Activated CD4-positive, alpha-beta T cell treated with anti-CD3 and anti-CD28 coated beads for 24 hours (primary cell): Measurements from ENCODE around the gene RAB10.
A peak's percentile ranks its signal among the peaks of the same experiment; 100 is the strongest.
"Not testable (repeated sequence)": the region's sequence is repeated elsewhere in the genome, so short reads cannot be mapped to it uniquely, and the experiment has no call there.

Experiments
- DNase-seq, 2 donors: peaks; one replicate each; pipeline ENCODE4 v3.0.0-alpha.2; 2020; ENCODE audit warnings: low read depth in 2 of 2

Gene RAB10

GRCh38 chr2:26088931-26089330, 55.0 kb downstream of the RAB10 start:
- DNase-seq, result not testable (repeated sequence)

GRCh38 chr2:26089337-26089736, 55.5 kb downstream of the RAB10 start:
- no peak for DNase-seq

DNA sequence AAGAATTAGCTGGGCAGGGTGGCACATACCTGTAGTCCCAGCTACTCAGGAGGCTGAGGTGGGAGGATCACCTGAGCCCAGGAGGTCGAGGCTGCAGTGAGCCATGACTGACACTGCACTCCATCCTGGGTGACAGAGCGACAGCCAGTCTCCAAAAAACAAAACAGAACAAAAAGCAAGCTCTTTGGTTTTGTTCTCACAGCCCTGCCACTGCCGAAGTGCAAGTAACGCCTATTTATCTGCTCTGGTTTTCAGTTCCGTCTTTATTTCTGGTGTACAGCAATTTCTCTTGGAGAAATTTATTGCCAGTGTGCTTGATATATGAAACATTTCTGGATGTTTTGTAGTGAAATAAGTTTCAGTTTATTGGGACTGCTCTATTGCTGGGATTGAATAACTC, 61.9 kb downstream of the RAB10 start:
- no peak for DNase-seq

DNA sequence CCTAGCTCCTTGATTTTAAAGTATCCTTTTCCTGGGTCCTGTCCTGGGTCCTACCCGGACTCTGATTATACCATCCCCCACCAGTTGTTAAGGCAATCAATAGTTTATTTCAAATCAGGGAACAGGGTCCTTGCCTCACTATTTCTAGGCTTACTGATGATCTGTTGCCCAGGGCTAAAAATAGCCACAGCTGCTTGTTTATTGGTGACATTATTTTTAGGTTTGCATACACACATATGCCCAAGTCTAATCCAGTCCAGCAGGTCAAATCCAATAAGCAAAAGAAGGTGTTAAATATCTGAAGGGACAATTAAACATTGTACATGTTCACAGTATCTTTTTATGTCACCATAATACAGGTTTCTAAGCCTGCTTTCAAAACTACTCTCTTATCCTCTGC, 66.0 kb downstream of the RAB10 start:
- DNase-seq, result no peak

DNA sequence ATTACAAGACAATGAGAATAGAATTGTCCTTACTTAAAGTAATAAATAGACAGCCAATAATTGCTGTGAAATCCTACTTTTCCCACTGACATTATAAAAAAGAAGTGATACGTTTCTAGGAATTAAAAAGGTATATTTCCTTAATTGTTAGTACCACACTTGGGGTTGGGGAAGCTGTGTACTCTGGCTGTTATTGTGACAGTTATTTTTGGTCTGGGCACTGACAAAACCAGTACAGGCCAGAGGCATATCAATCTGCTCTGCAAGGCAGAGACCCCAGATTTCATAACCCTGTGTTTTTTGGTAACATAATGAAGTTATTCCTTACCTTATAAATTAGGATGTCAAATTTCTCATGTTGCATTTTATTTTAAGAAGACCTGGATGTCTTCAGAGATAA, 66.5 kb downstream of the RAB10 start:
- no peak for DNase-seq

DNA sequence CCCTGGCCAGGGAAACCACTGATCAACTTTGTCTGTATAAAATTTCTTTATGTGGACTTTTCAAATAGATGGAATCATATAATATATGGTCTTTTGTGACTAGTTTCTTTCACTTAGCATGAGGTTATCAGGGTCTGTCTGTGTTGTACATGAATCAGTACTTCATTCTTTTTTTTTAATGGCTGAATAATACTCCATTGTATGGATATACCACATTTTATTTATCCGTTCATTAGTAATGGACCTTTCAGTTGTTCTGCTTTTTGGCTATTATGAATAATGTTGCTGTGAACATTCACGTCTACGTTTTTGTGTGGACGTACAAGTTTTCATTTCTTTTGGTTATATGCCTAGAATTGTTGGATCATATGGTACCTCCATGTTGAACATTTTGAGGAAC, 69.9 kb downstream of the RAB10 start:
- DNase-seq, result no peak

- DNase-seq, result not testable (repeated sequence)
Measured at GRCh38 chr2:26108701-26109100, 74.8 kb downstream of the RAB10 start.

DNA sequence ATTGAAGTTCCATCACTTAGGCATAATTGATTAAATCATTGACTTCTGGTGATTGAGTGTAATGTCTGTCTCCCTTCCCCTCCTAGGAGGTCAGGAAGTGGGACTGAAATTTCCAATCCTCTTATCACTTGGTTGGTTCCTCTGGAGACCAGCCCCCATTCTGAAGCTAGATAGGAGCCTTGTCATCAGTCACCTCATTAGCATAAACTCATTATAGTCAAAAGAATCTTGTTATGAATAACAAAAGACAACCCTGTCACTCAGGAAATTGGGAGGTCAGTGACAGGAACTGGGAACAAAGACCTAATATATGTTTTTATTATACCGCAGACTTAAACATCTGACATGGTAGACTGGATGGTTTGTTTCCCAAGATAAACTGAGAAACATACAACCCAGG, 78.3 kb downstream of the RAB10 start:
- no peak for DNase-seq

DNA sequence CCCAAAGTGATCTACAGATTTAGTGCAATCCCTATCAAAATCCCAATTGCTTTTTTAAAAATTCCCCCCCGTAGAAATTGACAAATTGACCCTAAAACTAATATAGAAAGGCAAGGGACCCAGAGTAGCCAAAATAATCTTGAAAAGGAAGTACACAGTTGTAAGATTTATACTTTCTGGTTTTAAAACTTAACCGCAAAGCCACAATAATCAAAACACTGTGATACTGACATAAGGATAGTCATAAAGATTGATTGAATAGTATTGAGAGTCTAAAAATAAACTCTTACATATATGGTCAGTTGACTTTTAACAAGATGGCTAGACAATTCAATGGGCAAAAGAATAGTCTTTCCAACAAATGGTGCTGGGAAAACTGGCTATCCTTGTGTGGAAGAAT, 80.3 kb downstream of the RAB10 start:
- DNase-seq, result no peak

GRCh38 chr2:26118682-26119081, 84.8 kb downstream of the RAB10 start:
- DNase-seq, result no peak

DNA sequence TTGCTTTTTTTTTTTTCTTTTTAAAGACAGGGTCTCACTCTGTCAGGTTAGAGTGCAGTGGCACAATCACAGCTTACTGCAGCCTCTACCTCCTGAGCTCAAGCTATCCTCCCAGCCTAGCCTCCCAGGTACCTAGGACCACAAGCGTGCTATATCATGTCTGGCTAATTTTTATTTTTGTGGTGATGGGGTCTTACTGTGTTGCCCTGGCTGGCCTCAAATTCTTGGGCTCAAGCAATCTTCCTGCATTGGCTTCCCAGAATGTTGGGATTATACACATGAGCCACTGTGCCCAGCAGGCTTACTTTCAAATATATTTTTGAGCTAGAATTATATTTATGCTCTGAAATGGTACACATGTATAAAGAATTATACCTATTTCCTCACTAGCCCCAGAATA, 85.6 kb downstream of the RAB10 start:
- no peak for DNase-seq

DNA sequence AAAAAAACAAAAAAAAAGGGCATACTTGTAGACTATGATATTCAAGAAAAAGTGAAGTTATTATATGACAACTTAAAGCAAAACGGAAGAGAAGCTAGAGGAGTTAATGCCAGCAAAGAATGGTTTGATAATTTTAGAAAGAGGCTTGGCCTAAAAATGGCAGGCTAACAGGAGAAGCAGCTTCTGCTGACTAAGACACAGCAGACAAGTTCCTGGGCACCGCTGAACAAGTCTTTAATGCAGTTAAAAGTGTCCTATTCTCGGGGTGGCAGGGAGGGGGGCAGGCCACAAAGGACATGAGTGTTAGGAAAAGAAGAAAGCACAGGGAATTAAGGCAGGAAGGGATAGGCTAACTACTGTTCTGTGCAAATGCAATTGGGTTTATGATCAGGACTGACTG, 88.7 kb downstream of the RAB10 start:
- DNase-seq, result no peak

GRCh38 chr2:26123426-26123825, 89.5 kb downstream of the RAB10 start:
- no peak for DNase-seq

DNA sequence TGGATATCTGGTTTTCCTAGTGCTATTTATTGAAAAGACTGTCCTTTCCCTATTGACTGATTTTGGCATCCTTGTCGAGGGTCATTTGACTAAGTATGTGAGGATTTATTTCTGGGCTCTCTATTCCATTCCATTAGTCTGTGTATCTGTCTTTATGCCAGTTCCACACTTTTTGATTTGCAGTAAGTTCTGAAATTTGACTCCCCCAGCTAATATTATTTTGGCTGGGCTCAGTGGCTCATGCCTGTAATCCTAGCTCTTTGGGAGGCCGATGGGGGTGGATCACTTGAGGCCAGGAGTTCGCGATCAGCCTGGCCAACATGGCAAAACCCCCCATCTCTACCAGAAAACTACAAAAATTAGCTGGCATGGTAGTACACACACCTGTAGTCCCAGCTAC, 92.2 kb downstream of the RAB10 start:
- DNase-seq, result no peak

GRCh38 chr2:26128176-26128575, 94.3 kb downstream of the RAB10 start:
- no peak for DNase-seq

DNA sequence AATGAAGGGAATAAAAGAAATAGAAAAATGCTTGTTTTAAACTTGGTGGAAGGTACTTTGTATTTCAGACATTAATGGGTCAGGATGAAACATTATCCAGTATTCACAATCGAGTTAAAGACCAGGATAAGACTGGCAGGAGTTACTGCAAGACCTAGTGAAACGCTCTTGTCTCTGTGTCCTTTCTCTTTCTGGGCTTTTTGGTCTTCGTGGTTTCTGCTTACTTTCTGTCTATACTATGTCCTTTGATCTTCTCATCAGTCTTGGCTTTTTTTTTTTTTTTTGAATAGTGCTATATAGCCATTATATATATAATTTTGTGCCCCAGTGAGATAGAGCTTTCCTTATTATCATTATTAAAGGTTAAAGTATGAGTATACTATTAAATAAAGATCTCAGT, 96.9 kb downstream of the RAB10 start:
- no peak for DNase-seq

GRCh38 chr2:26136451-26136850, 102.6 kb downstream of the RAB10 start:
- DNase-seq, result no peak

- no peak for DNase-seq
Measured at GRCh38 chr2:26139269-26140183, 105.6 kb downstream of the RAB10 start.

- DNase-seq, result no peak
Measured at GRCh38 chr2:26141145-26141769, 107.4 kb downstream of the RAB10 start.

- DNase-seq, result no peak
Measured at GRCh38 chr2:26144031-26144430, 110.1 kb downstream of the RAB10 start.

DNA sequence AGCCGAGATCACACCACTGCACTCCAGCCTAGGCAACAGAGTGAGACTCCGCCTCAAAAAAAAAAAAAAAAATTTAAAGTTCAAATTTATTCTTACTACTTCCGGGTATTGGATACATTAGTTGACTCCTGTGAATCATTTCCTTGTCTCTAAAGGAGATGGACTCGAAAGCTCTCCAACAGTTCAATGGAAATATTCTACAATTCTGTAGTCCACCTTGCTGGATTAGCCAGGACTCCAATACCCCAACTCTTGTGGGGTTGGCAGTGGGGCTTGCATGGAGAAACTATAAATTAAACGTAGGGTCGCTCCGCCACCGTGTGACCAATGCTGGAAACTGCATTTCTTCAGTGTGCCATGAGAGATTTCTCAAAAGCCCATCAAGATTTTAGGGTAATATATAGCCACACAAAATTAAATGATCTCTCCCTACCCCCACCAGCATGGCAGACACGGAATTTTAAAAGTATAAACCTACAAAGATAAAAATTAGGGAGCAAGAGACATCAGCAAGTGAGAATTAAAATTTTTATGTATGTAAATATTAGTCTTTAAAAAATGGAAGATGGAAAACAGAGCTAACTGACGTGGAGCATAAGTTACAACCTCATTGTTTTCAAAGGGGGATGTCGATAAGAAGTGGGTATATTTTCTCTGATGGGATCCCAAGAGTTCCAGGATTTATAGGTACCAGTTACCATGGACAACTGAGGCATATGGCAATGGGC, 111.2 kb downstream of the RAB10 start:
- peak; percentile 37 to 41 for DNase-seq

DNA sequence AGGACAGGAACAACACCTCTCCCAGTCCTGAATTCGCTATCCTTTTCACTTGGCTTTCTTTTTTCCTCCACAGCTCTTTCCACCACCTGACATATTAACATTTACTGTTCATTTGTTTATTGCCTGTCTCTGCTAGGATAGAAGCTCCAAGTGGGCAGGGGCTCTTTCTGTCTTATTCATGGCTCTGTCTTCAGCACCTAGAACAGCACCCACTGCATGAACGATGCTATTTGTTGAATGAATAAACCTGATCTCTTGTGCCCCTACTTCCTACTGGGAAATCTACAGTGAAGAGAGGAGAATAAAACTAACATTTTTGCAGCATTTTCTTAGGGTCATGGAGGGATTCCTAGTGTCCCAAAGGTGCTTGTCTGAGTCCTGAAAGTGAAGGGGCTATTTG, 114.6 kb downstream of the RAB10 start:
- DNase-seq, result no peak

GRCh38 chr2:26150243-26150642, 116.4 kb downstream of the RAB10 start:
- no peak for DNase-seq
